Progenitor cell of endocrine pancreas (in vitro differentiated cells): Measurements from ENCODE around the gene ATP6V1B1. TPM values are rescaled to one million over a fixed set of nuclear protein-coding genes. Genes with fewer than 3 reads are reported as not detected.
A peak's percentile ranks its signal among the peaks of the same experiment; 100 is the strongest.

Source experiments
- DNase-seq: peaks from one replicate; pipeline ENCODE4 v3.0.0; 2021; ENCODE audit warnings: low spot score; ENCODE audit not compliant: unreplicated experiment
- H3K27ac Mint-ChIP-seq: 2 replicates; pipeline ENCODE4 v1.8.0; 2021; ENCODE audit warnings: mild to moderate bottlenecking, moderate library complexity, mixed read lengths
- H3K27me3 Mint-ChIP-seq: 2 replicates; pipeline ENCODE4 v1.8.0; 2021; ENCODE audit warnings: mixed read lengths
- H3K36me3 Mint-ChIP-seq: 2 replicates; pipeline ENCODE4 v1.8.0; 2022; ENCODE audit warnings: mixed read lengths; ENCODE audit not compliant: insufficient read depth
- H3K4me1 Mint-ChIP-seq: 2 replicates; pipeline ENCODE4 v1.8.0; 2021; ENCODE audit warnings: low read depth, mixed read lengths
- H3K4me3 Mint-ChIP-seq: 2 replicates; pipeline ENCODE4 v1.8.0; 2021; ENCODE audit warnings: low read depth, mild to moderate bottlenecking, moderate library complexity, mixed read lengths
- H3K9me3 Mint-ChIP-seq: 2 replicates; pipeline ENCODE4 v1.8.0; 2021; ENCODE audit warnings: low read depth, mixed read lengths
- total RNA-seq: library from RNA; stranded (reverse); gene quantifications from 2 replicates; pipeline ENCODE4 v1.2.1, GENCODE V29; 2021
- TF ChIP-seq, protein P1 (sequence below): fragments of 200-600 bp; sonication (generic); IDR thresholded peaks from one replicate; pipeline ENCODE4 v1.5.0; 2021; ENCODE audit warnings: antibody characterized with exemption, mild to moderate bottlenecking; ENCODE audit not compliant: unreplicated experiment

Gene ATP6V1B1
- total RNA-seq, 1 donor from 2014 or later = not detected

DNA sequence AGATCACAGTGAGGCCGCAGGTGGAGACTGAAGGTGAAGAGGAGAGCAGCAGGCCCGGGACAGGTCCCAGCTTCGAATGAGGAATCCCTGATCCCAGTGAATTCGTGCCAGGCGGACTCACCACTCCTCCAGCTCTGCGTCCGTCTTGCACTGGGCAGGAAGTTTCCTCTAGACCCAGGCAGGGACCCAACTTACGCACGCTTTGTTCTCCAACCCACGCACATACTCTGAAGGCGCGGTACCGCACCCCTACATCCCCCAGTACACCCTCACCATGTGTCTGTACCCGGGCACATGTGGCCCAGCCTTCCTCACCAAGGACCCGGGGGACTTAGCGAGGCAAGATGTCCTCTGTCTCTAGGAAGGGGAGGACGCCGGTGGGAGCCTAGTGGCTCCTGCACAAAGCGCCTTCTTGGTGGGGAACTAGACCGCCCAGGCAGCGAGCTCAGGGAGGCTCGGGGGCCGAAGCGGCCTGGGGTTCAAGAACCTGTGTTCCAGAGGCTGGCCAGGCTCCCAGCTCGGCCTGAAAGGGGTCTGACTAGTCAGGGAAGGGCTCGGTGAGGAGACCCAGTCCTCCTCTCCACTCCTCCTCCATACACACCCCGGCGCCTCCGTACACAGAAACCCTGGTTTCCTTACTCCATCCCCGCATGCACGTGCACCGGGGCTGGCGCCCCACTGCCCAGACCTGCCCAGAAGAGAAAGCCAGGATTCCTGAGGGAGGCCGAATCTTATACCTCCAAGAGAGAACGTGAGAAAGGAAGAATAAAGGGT, 38.3 kb upstream of the ATP6V1B1 start:
- Mint-ChIP-seq H3K4me1 (peaks cover 10% of the 10 kb centered on the region), H3K4me3 (no peak overlapping the region), H3K27ac (no peak overlapping the region), H3K9me3 (no peaks in the 10 kb centered on the region), H3K27me3 (peaks cover 95% of the 10 kb centered on the region), H3K36me3 (no peaks in the 10 kb centered on the region)
- TF ChIP-seq, protein P1, sequence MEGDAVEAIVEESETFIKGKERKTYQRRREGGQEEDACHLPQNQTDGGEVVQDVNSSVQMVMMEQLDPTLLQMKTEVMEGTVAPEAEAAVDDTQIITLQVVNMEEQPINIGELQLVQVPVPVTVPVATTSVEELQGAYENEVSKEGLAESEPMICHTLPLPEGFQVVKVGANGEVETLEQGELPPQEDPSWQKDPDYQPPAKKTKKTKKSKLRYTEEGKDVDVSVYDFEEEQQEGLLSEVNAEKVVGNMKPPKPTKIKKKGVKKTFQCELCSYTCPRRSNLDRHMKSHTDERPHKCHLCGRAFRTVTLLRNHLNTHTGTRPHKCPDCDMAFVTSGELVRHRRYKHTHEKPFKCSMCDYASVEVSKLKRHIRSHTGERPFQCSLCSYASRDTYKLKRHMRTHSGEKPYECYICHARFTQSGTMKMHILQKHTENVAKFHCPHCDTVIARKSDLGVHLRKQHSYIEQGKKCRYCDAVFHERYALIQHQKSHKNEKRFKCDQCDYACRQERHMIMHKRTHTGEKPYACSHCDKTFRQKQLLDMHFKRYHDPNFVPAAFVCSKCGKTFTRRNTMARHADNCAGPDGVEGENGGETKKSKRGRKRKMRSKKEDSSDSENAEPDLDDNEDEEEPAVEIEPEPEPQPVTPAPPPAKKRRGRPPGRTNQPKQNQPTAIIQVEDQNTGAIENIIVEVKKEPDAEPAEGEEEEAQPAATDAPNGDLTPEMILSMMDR = no peak
- no peak for DNase-seq

DNA sequence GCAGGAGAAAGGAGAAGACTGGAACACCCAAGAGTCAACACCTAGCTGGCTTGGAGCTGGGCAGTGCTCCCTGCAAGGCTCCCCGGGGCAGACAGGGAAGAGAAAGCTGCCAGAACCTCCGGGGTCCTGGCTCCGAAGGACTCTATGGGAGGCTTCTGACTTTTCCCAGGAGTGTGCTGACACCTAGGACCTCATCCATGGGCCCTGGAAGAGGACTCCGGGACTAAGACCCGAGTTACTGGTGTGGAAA, 37.8 kb upstream of the ATP6V1B1 start:
- H3K4me3 Mint-ChIP-seq = no peak overlapping the region
- TF ChIP-seq, protein P1 = no peak
- no peak for DNase-seq
- no peaks in the 10 kb centered on the region for H3K36me3 Mint-ChIP-seq
- H3K9me3 Mint-ChIP-seq = no peaks in the 10 kb centered on the region
- H3K4me1 Mint-ChIP-seq = peaks cover 10% of the 10 kb centered on the region
- H3K27ac Mint-ChIP-seq = no peak overlapping the region
- H3K27me3 Mint-ChIP-seq = peaks cover 95% of the 10 kb centered on the region

DNA sequence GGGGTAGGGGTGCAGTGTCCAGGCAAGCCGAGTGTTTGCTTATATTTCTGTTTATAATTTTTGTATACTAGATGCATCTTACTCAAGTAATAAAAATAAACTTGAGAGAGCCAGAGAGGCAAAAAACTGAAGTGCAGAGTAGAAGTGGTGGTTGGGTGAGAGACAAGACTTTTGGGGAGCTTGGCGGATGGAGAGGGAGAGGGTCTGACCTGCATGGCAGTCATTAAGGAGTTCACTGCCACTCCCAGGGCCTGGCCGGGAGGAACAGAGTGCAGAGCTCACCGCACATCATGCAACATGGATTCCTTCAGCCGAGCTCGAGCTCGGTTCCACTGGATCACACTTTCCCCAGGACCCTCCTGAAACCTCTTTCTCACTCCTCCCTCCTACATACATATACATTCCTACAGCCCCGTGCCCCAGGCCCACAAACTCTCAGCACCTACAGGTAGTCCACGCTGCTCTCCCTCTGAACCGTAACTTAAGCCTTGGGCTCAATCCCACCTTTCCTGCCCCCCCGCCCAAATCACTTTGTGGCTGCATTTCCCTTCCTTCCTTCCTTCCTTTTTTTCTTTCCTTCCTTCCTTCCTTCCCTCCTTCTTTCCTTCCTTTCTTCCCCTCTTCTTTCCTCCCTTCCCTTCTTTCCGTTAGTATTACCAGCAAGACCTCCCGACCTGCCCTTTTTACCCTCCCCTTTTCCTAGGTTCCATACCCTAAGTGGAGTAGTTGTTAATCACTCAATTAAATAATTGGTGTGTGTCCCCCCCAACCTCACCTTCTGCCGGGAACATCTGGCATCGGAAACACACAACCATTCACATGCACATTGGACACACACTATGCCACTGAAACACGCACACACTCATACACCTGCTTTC, 37.1 kb upstream of the ATP6V1B1 start:
- H3K4me1 Mint-ChIP-seq = peaks cover 10% of the 10 kb centered on the region
- no peaks in the 10 kb centered on the region for H3K36me3 Mint-ChIP-seq
- no peak overlapping the region for H3K27ac Mint-ChIP-seq
- no peaks in the 10 kb centered on the region for H3K9me3 Mint-ChIP-seq
- TF ChIP-seq, protein P1 = no peak
- H3K4me3 Mint-ChIP-seq = no peak overlapping the region
- H3K27me3 Mint-ChIP-seq = peaks cover 95% of the 10 kb centered on the region
- DNase-seq = no peak

DNA sequence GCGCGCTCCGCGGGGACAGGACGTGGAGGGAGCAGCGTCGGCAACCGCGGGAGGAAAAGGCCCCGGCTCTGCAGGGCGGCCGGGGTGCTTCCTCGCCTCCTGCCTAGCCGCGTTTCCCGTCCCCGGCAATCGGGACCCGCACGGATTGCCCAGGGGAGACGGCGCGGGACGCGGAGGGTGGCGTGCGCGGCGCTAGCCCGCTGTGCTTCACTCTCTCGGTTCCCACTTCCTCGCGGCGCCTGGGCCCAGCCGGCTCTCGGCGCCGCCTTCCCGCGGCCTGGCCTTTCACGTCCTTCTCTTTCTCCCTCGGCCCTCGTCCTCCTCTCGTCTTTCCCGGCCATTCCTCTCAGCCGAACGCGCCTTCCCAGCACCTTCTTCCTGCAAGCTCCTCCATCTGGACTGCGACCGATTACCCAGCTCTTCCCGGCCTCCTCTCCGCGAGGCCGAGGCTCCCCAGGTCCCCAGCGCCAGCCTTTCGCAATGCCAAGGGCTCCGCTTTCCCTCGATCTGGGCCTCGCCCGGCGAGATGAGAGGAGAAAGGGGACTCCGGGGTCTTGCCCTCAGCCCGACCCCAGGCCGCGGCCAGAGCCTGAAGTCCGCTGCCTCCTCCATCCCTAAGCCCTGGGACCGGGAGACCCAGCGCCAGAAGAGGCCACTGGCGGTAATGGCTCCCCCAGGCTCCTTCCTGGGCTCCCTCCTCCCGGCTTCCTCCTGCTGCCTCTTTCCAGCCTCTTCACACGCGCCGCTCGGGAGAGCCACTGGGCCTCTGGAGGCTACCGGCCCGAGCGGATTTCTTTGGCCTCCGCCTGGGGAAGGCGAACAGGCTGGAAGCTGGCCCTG, 34.3 kb upstream of the ATP6V1B1 start:
- Mint-ChIP-seq H3K4me1 (peaks cover 10% of the 10 kb centered on the region), H3K27ac (peak overlapping the region; percentile 65), H3K9me3 (no peaks in the 10 kb centered on the region), H3K27me3 (peaks cover 95% of the 10 kb centered on the region), H3K4me3 (peak overlapping the region; percentile 81), H3K36me3 (no peaks in the 10 kb centered on the region)
- DNase-seq = no peak
- TF ChIP-seq, protein P1 = no peak

DNA sequence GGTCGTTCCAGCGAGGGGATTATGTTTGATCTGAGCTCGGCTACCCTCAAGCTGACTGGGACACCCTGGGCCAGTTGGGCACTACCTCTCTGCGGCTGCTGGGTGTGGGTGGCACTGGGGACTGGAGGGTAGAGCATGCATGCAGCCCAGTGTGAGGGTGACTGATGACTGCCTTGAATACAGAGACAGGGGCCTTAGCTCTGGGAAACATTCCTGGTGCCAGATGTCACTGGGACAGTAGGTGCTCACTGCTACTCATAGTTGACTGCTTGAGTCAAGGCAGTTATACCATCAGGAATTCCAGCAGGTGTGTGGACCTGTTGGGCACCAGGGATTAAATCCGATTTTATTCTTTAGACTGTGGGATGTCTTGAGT, 33.6 kb upstream of the ATP6V1B1 start:
- peaks cover 10% of the 10 kb centered on the region for H3K4me1 Mint-ChIP-seq
- peak overlapping the region; percentile 65 for H3K27ac Mint-ChIP-seq
- no peaks in the 10 kb centered on the region for H3K36me3 Mint-ChIP-seq
- peaks cover 95% of the 10 kb centered on the region for H3K27me3 Mint-ChIP-seq
- H3K4me3 Mint-ChIP-seq = peak overlapping the region; percentile 35
- TF ChIP-seq, protein P1 = no peak
- no peaks in the 10 kb centered on the region for H3K9me3 Mint-ChIP-seq
- DNase-seq = no peak
